SK-N-SH (cell line): ENCODE data around the gene GYPC. TPM values are rescaled to one million over a fixed set of nuclear protein-coding genes. Genes with fewer than 3 reads are reported as not detected.

Source experiments
- CTCF ChIA-PET: fragments of 300-600, 350-600 bp; formaldehyde crosslinking; extraction: SDS; loops from one replicate; lab custom pipeline; 2021; lab: Yijun Ruan, JAX
- POLR2A ChIA-PET: fragments of 350-600 bp; sonication (Branson Sonifier 250); formaldehyde crosslinking; extraction: SDS; loops from one replicate; lab custom pipeline; 2020; ENCODE audit warnings: antibody characterized with exemption, inconsistent platforms; lab: Yijun Ruan, JAX
- DNase-seq: peaks from one replicate; pipeline ENCODE4 v3.0.0; 2012
- H2AFZ ChIP-seq: fragments of 200-600 bp; sonication (generic); 2 replicates; pipeline ENCODE4 v1.8.1; 2016; ENCODE audit warnings: antibody characterized with exemption, mild to moderate bottlenecking, low read depth
- H3F3A ChIP-seq: fragments of 200-600 bp; sonication (generic); replicated peaks from 2 replicates; pipeline ENCODE3; 2016; ENCODE audit warnings: antibody characterized with exemption, mild to moderate bottlenecking; ENCODE audit not compliant: insufficient read depth
- H3K27ac ChIP-seq, 2 experiments: fragments of 200-500 bp in 1 of 2; fragments of 200-600 bp in 1 of 2; sonication (Bioruptor generic) in 1 of 2; sonication (generic), shearing (Covaris generic) in 1 of 2; 2 replicates each; pipeline versions ENCODE4 v1.5.1 to v1.6.1; 2014 to 2016; ENCODE audit warnings: low read depth in 2 of 2, inconsistent platforms in 1 of 2, low read length in 1 of 2, mild to moderate bottlenecking in 1 of 2, mixed read lengths in 1 of 2
- H3K27me3 ChIP-seq: fragments of 200-600 bp; sonication (generic), shearing (Covaris generic); 2 replicates; pipeline ENCODE4 v1.6.1; 2016; ENCODE audit warnings: mixed run types; ENCODE audit not compliant: insufficient read depth
- H3K36me3 ChIP-seq, 2 experiments: fragments of 200-500 bp in 1 of 2; fragments of 200-600 bp in 1 of 2; sonication (Bioruptor generic) in 1 of 2; sonication (generic) in 1 of 2; replicated peaks in 1 of 2; 2 replicates each; pipeline versions ENCODE3 to v1.5.1; 2014 to 2016; ENCODE audit warnings: low read length in 1 of 2, mild to moderate bottlenecking in 1 of 2; ENCODE audit not compliant: insufficient read depth in 2 of 2, control insufficient read depth in 1 of 2
- H3K4me1 ChIP-seq, 2 experiments: fragments of 200-500 bp in 1 of 2; fragments of 200-600 bp in 1 of 2; sonication (Bioruptor generic) in 1 of 2; sonication (generic), shearing (Covaris generic) in 1 of 2; 2 replicates each; pipeline versions ENCODE4 v1.5.1 to v1.6.1; 2014 to 2016; ENCODE audit warnings: low read depth in 1 of 2, low read length in 1 of 2, mixed run types in 1 of 2; ENCODE audit not compliant: insufficient read depth in 2 of 2, control insufficient read depth in 1 of 2
- H3K4me2 ChIP-seq: fragments of 200-600 bp; sonication (generic), shearing (Covaris generic); 2 replicates; pipeline ENCODE4 v1.6.1; 2017; ENCODE audit warnings: mixed run types
- H3K4me3 ChIP-seq, 2 experiments: fragments of 200-500 bp in 1 of 2; fragments of 200-600 bp in 1 of 2; sonication (Bioruptor generic) in 1 of 2; sonication (generic), shearing (Covaris generic) in 1 of 2; 2 replicates each; pipeline versions ENCODE4 v1.5.1 to v1.8.1; 2014 to 2016; ENCODE audit warnings: low read depth in 2 of 2, inconsistent platforms in 1 of 2, low read length in 1 of 2, mild to moderate bottlenecking in 1 of 2, mixed read lengths in 1 of 2, moderate library complexity in 1 of 2
- H3K79me2 ChIP-seq: fragments of 200-600 bp; sonication (generic); 2 replicates; pipeline ENCODE4 v1.8.1; 2017; ENCODE audit warnings: mild to moderate bottlenecking; ENCODE audit not compliant: insufficient read depth
- H3K9ac ChIP-seq: fragments of 200-600 bp; sonication (generic); 2 replicates; pipeline ENCODE4 v1.6.1; 2017; ENCODE audit warnings: mixed run types
- H3K9me2 ChIP-seq: fragments of 200-600 bp; sonication (generic); 2 replicates; pipeline ENCODE4 v1.6.1; 2017; ENCODE audit warnings: mixed run types
- H3K9me3 ChIP-seq: fragments of 200-600 bp; sonication (generic); 2 replicates; pipeline ENCODE4 v1.6.1; 2017; ENCODE audit warnings: mixed run types, mild to moderate bottlenecking, moderate library complexity
- H4K20me1 ChIP-seq: fragments of 200-600 bp; sonication (generic); 2 replicates; pipeline ENCODE4 v1.6.1; 2017; ENCODE audit warnings: mild to moderate bottlenecking, mixed run types; ENCODE audit not compliant: insufficient read depth
- CHD2 ChIP-seq: fragments of 150-350 bp; IDR thresholded peaks from 2 replicates; pipeline ENCODE4 v1.6.1; 2018; ENCODE audit warnings: low read length; ENCODE audit not compliant: partially characterized antibody
- CTCF ChIP-seq: fragments of 200-600 bp; sonication (generic); IDR thresholded peaks from 2 replicates; pipeline ENCODE4 v1.6.1; 2017; ENCODE audit warnings: antibody characterized with exemption, mild to moderate bottlenecking, moderate library complexity
- ELF1 ChIP-seq: IDR thresholded peaks from 2 replicates; pipeline ENCODE4 v1.4.0; 2012
- FOXJ3 ChIP-seq: sonication (generic); formaldehyde crosslinking; IDR thresholded peaks from 2 replicates; pipeline ENCODE4 v1.5.1; 2020; ENCODE audit warnings: mild to moderate bottlenecking, missing genetic modification reagents
- GABPA ChIP-seq: IDR thresholded peaks from 2 replicates; pipeline ENCODE4 v1.4.0; 2012; ENCODE audit warnings: low read depth, mild to moderate bottlenecking
- GATA2 ChIP-seq: sonication (generic); formaldehyde crosslinking; IDR thresholded peaks from 2 replicates; pipeline ENCODE4 v1.5.0; 2020; ENCODE audit warnings: mild to moderate bottlenecking, missing genetic modification reagents
- IRF3 ChIP-seq: fragments of 150-350 bp; IDR thresholded peaks from 2 replicates; pipeline ENCODE4 v1.6.1; 2016; ENCODE audit warnings: mild to moderate bottlenecking, low read depth, low read length
- JUND ChIP-seq: IDR thresholded peaks from 2 replicates; pipeline ENCODE4 v1.4.0; 2012
- MEF2A ChIP-seq: IDR thresholded peaks from 2 replicates; pipeline ENCODE4 v1.4.0; 2012; ENCODE audit warnings: low read depth, borderline replicate concordance
- RAD21 ChIP-seq: IDR thresholded peaks from 2 replicates; pipeline ENCODE4 v1.6.1; 2012; ENCODE audit warnings: mild to moderate bottlenecking, low read length
- REST ChIP-seq: IDR thresholded peaks from 2 replicates; pipeline ENCODE4 v1.6.1; 2012; ENCODE audit warnings: mild to moderate bottlenecking, low read depth, low read length, moderate library complexity
- SIN3A ChIP-seq: IDR thresholded peaks from 2 replicates; pipeline ENCODE4 v1.6.1; 2012; ENCODE audit warnings: low read depth, mild to moderate bottlenecking, low read length, moderate library complexity, borderline replicate concordance
- TEAD4 ChIP-seq: IDR thresholded peaks from 2 replicates; pipeline ENCODE4 v1.4.0; 2012; ENCODE audit warnings: mild to moderate bottlenecking, borderline replicate concordance; ENCODE audit not compliant: insufficient read depth
- ZBTB33 ChIP-seq: IDR thresholded peaks from 2 replicates; pipeline ENCODE4 v1.4.0; 2012; ENCODE audit warnings: low read depth, borderline replicate concordance
- WGBS: methylation state at CpG from one replicate; pipeline ENCODE4 v1.1.6; 2017; ENCODE audit warnings: low lambda C conversion rate; 5-methylcytosine and 5-hydroxymethylcytosine counted together
- polyA plus RNA-seq, 3 experiments: library from polyadenylated mRNA; depleted of rRNA; stranded (reverse); fragments of >200 nt; gene quantifications; 2 replicates each; pipeline ENCODE4 v1.2.3, GENCODE V29; 2012

Gene GYPC
- polyA plus RNA-seq, 1 of the 3 experiments (the other 2 are of a cell fraction), result not detected

GRCh38 chr2:126643972-126644371 is 12.0 kb upstream of the GYPC start (continued):
- no peak for TF ChIP-seq CTCF
- no peak for TF ChIP-seq RAD21

GRCh38 chr2:126644630-126645191 is 11.2 kb upstream of the GYPC start:
- no peak for DNase-seq
- POLR2A ChIA-PET, result no interaction called here
- WGBS, result 0% methylated on average over 2 of the region's 2 CpGs
- Histone ChIP-seq H3K4me1 (no peaks in the 10 kb centered on the region), H3K36me3 (no peaks in the 10 kb centered on the region), H3K79me2 (no peaks in the 10 kb centered on the region), H3K9ac (no peak overlapping the region), H4K20me1 (no peaks in the 10 kb centered on the region), H2AFZ (no peak overlapping the region)
- TF ChIP-seq MEF2A (no peak), SIN3A (no peak), ZBTB33 (no peak), IRF3 (no peak), FOXJ3 (CRISPR knock-in tag) (no peak), JUND (no peak), CHD2 (no peak), GATA2 (no peak), ELF1 (no peak), REST (no peak), GABPA (no peak), TEAD4 (no peak), RAD21 (no peak)
- TF ChIP-seq, all 33 proteins: peak for 0
- Histone ChIP-seq H3F3A (no peaks in the 10 kb centered on the region), H3K4me3 (no peak overlapping the region), H3K9me2 (no peaks in the 10 kb centered on the region), H3K4me2 (no peak overlapping the region), H3K9me3 (no peaks in the 10 kb centered on the region), H3K27ac (no peak overlapping the region), H3K27me3 (no peaks in the 10 kb centered on the region)
- CTCF ChIA-PET, result no interaction called here
